Chondrocyte (in vitro differentiated cells): ENCODE data around the gene TOR1AIP2. TPM values are rescaled to one million over a fixed set of nuclear protein-coding genes. Genes with fewer than 3 reads are reported as not detected.

ENCODE experiments used
- DNase-seq: peaks from one replicate; pipeline ENCODE4 v3.0.0; 2021; ENCODE audit warnings: mixed read lengths, low spot score
- H3K27ac Mint-ChIP-seq: one replicate; pipeline ENCODE4 v1.8.0; 2021; ENCODE audit warnings: mild to moderate bottlenecking, moderate library complexity, mixed read lengths; ENCODE audit not compliant: unreplicated experiment
- H3K27me3 Mint-ChIP-seq: 2 replicates; pipeline ENCODE4 v1.8.0; 2021; ENCODE audit warnings: low read depth, mixed read lengths
- H3K36me3 Mint-ChIP-seq: 2 replicates; pipeline ENCODE4 v1.8.0; 2021; ENCODE audit warnings: low read depth, mixed read lengths
- H3K4me1 Mint-ChIP-seq: 2 replicates; pipeline ENCODE4 v1.8.0; 2021; ENCODE audit warnings: low read depth, mild to moderate bottlenecking, mixed read lengths
- H3K4me3 Mint-ChIP-seq: one replicate; pipeline ENCODE4 v1.8.0; 2021; ENCODE audit warnings: mild to moderate bottlenecking, moderate library complexity, mixed read lengths; ENCODE audit not compliant: unreplicated experiment
- H3K9me3 Mint-ChIP-seq: 2 replicates; pipeline ENCODE4 v1.8.0; 2021; ENCODE audit warnings: low read depth, mixed read lengths
- total RNA-seq: library from RNA; stranded (reverse); gene quantifications from 3 replicates; pipeline ENCODE4 v1.2.1, GENCODE V29; 2021
- TF ChIP-seq, protein P1 (sequence below): fragments of 200-600 bp; sonication (generic); IDR thresholded peaks from 2 replicates; pipeline ENCODE4 v1.5.0; 2021; ENCODE audit warnings: antibody characterized with exemption, mild to moderate bottlenecking, moderate library complexity

TOR1AIP2 gene
- total RNA-seq, 1 donor from 2014 or later = 85.8 TPM

DNA sequence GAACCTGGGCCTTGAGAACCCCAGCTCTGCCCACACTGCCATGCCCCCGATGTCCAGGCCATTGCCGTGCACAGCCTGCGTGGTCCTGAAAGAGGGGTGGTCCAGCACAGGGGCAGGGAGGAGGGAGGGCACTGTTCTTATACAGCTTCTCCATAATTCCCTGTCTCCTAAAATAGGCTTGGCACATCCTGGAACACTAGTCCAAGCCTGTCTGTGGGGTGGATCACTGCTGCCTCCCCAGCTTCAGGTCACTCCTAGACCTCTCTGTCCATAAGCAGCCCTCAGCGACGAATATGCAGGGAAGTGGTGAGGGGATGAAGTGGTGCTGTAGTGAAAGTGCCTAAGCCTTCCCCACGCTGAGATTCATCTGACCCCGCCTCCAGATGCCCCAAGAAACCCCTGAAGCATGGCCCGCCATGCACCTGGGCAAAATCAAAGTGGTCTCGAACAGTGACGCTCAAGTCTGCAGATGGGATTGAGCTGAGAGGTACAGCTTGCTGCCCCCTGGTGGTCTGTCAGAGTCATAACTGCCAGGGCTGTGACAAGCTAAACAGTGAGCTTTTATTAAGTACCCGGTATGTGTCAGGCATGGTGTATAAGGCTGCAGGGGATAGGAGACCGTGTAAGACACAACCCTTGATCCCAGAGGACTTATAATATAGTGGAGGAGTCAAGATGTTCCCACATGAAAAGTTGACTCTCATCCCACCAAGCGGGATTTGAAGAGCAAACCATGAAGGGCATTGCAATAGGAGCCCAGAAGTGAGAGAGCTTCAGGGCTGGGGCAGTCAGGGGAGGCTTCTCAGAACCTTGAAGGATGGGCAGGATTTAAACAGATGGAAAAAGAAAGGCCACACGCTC, 67.9 kb downstream of the TOR1AIP2 start:
- Mint-ChIP-seq H3K4me3 (no peak overlapping the region), H3K4me1 (peaks cover 10% of the 10 kb centered on the region), H3K9me3 (no peaks in the 10 kb centered on the region), H3K27ac (no peak overlapping the region), H3K36me3 (no peaks in the 10 kb centered on the region), H3K27me3 (peaks cover 32% of the 10 kb centered on the region)
- peak; percentile 55 for DNase-seq
- TF ChIP-seq, protein P1, sequence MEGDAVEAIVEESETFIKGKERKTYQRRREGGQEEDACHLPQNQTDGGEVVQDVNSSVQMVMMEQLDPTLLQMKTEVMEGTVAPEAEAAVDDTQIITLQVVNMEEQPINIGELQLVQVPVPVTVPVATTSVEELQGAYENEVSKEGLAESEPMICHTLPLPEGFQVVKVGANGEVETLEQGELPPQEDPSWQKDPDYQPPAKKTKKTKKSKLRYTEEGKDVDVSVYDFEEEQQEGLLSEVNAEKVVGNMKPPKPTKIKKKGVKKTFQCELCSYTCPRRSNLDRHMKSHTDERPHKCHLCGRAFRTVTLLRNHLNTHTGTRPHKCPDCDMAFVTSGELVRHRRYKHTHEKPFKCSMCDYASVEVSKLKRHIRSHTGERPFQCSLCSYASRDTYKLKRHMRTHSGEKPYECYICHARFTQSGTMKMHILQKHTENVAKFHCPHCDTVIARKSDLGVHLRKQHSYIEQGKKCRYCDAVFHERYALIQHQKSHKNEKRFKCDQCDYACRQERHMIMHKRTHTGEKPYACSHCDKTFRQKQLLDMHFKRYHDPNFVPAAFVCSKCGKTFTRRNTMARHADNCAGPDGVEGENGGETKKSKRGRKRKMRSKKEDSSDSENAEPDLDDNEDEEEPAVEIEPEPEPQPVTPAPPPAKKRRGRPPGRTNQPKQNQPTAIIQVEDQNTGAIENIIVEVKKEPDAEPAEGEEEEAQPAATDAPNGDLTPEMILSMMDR = peak; percentile 94

DNA sequence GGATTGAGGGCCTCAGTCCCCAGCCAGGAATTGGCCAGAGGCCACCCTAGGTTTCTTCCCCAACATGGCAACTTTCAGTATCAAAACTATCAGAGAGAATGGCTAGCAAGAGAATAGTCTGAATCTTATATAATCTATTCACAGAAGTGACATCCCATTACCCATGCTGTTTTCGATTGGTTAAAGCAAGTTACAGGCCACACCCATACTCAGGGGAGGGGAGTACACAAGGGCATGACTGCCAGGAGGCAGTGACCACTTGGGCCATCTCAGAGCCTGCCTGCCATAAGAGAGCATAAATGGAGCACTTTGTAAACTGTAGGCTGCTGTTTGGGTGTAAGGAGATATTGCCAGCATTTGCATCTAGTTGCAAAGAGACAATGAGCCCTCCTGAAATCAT, 69.1 kb downstream of the TOR1AIP2 start:
- H3K9me3 Mint-ChIP-seq = no peaks in the 10 kb centered on the region
- DNase-seq = no peak
- no peaks in the 10 kb centered on the region for H3K36me3 Mint-ChIP-seq
- TF ChIP-seq, protein P1 = no peak
- peaks cover 4% of the 10 kb centered on the region for H3K4me1 Mint-ChIP-seq
- peaks cover 32% of the 10 kb centered on the region for H3K27me3 Mint-ChIP-seq
- H3K27ac Mint-ChIP-seq = no peak overlapping the region
- H3K4me3 Mint-ChIP-seq = no peak overlapping the region

DNA sequence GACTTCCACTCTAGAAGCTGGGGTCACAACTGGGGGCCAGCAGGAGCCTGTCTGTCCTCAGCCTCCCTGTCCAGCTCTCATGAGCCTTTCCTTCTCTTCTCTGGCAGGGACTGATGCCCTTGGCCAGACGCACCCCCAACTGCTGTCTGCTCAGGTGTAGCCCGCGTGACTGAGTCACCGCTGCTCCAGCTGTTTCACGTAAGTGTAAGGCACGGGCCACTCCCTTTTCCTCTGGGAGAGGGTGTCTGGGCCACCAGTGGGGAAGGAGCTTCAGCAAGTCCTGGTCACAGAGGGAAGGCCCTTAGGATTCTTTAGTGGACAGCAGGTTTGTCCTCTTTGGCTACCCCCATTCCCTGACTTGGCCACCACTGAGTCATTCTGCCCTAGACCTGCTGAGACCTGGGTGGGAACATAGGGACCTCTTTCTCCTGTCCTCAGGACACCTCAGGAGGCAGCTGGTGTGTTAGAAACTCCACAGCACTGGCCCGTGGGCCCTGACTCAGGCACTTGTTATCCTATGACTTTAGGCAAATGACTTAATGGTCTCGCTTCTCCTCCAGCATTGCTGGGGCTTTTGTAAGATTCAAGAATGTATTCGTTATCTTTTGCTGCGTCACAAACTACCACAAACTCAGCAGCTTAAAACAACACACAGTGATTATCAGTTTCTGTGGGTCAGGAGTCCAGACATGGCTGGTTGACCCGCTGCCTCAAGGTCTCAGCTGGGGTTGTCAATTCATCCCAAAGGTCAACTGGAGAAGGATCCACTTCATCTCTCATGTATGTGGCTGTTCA, 69.7 kb downstream of the TOR1AIP2 start:
- Mint-ChIP-seq H3K36me3 (no peaks in the 10 kb centered on the region), H3K9me3 (no peaks in the 10 kb centered on the region), H3K27me3 (peaks cover 35% of the 10 kb centered on the region), H3K4me1 (peaks cover 4% of the 10 kb centered on the region), H3K4me3 (no peak overlapping the region), H3K27ac (no peak overlapping the region)
- peak; percentile 67 for DNase-seq
- TF ChIP-seq, protein P1 = no peak

DNA sequence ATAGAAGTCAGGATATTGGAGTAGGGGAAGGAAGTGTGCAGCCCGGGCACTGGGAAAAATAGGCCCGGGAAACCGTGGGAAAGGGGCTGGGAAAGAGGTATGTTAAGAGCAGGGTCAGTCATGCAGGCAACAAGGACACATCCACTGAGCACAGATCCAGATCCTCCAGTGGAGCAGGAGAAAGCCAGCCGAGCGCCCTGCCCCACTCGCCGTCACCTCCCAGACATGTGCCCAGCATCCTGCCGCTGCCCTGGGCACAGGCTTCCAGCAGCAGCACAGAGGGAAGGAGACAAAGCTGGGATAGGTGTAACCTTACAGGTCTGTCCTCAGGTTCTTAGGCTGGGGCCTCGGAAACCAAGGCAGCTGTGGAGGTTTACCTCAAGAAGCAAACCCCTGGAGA, 70.3 kb downstream of the TOR1AIP2 start:
- TF ChIP-seq, protein P1 = no peak
- peaks cover 4% of the 10 kb centered on the region for H3K4me1 Mint-ChIP-seq
- H3K36me3 Mint-ChIP-seq = no peaks in the 10 kb centered on the region
- peak; percentile 54 for DNase-seq
- H3K27me3 Mint-ChIP-seq = peaks cover 34% of the 10 kb centered on the region
- no peaks in the 10 kb centered on the region for H3K9me3 Mint-ChIP-seq
- no peak overlapping the region for H3K27ac Mint-ChIP-seq
- H3K4me3 Mint-ChIP-seq = no peak overlapping the region

DNA sequence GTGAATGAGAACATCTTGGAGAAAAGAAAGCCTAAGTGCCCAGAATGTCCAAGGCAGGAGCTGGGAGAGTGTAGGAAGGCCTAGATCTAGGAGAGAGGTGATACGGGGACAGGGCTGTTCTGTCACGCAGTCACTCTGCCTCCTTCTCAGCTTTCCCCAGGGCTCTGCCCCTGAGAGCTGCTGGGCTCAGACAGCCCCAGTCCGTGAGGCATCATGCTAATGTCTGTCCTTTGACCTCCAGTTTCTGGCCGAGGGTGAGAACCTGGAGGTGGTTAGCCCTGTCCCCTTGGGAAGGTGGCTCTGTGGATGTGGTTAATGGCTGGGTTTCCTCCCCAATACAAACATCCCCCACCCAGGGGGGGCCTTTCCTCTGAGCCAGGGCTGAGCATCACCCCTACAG, 71.3 kb downstream of the TOR1AIP2 start:
- Mint-ChIP-seq H3K4me3 (no peak overlapping the region), H3K9me3 (no peaks in the 10 kb centered on the region), H3K36me3 (no peaks in the 10 kb centered on the region), H3K4me1 (peaks cover 4% of the 10 kb centered on the region), H3K27me3 (peaks cover 27% of the 10 kb centered on the region), H3K27ac (no peak overlapping the region)
- TF ChIP-seq, protein P1 = no peak
- DNase-seq = peak; percentile 34
